PFSK-1 (cell line): ENCODE measurements around the gene CDK12.

ENCODE experiments used
- POLR2AphosphoS5 ChIP-seq: IDR thresholded peaks from 2 replicates; pipeline ENCODE4 v1.6.1; 2012; ENCODE audit warnings: low read depth, mild to moderate bottlenecking, control low read depth, low read length, moderate library complexity
- REST ChIP-seq, 2 experiments: IDR thresholded peaks; 2 replicates each; pipeline versions ENCODE4 v1.6.1 to v1.8.0; 2011 to 2012; ENCODE audit warnings: low read depth in 2 of 2, low read length in 2 of 2, control low read depth in 1 of 2, inconsistent platforms in 1 of 2, mild to moderate bottlenecking in 1 of 2, moderate library complexity in 1 of 2; ENCODE audit not compliant: insufficient read depth in 1 of 2
- TAF1 ChIP-seq: IDR thresholded peaks from 2 replicates; pipeline ENCODE4 v1.6.1; 2012; ENCODE audit warnings: low read length, control low read depth, borderline replicate concordance; ENCODE audit not compliant: insufficient read depth

- TF ChIP-seq REST (IDR thresholded peaks at IDR 0.05; ENCODE audit: insufficient read depth in 1 of 2, low read depth in 2 of 2, low read length in 2 of 2) (no peak), TAF1 (no peak), POLR2AphosphoS5 (no peak)
These were observed 121.4 kb downstream of the CDK12 start for GRCh38 chr17:39582658-39583057.
